ENCODE measurements around the gene THADA.

- TF ChIP-seq POLR2AphosphoS5 (IDR thresholded peaks at IDR 0.05) (no peak), CTCF (IDR thresholded peaks at IDR 0.05) (no peak), POLR2A (IDR thresholded peaks at IDR 0.05) (no peak)
Observed at GRCh38 chr2:43594875-43595274, 963 bp downstream of the THADA start.
